Stimulated activated CD4-positive, alpha-beta T cell treated with anti-CD3 and anti-CD28 coated beads, Interleukin-4, amount 100 ng/mL, for 48 hours (primary cell): ENCODE data around the gene FBXL7.

ENCODE experiments used
- DNase-seq, 2 donors: peaks; one replicate each; pipeline ENCODE4 v3.0.0-alpha.2; 2020; ENCODE audit warnings: low read depth in 2 of 2

The FBXL7 gene

DNA sequence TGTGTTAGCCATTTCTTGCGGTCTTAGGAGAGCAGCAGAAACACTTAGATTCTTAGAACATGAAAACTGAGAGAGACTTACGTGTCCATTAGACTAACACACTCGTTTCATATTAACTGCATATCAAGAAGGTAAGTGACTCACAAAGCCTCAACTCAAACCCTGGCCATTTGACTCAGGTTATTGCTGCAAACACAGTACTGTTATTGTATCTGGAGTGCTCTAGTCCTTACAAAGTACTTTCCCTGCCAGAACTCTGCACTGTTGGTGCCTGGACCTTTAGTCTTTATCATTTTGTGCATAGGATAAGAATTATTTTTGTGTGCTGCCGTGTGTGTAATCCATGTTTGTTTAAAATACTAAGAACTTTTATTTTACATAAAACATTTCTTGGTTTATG, 155.7 kb downstream of the FBXL7 start:
- no peak for DNase-seq

DNA sequence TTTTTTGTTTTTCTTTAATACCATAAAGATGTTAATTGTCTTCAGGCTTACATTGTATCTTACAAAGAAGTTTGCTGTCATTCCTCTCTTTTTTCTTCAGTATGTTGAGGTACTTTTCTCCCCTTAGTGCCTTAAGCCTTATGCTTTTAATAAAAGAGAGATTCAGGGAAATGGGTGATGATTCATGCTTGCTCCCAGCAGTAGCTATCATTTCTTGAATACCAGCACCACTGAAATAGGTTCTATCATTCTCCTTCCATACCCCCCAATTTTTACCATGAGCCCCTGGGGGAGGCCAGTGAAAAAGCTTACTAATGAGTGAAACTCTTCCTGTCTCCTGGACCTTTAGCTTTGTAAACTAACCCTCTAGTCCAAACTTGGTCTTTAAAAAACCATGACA, 165.0 kb downstream of the FBXL7 start:
- DNase-seq = no peak

DNA sequence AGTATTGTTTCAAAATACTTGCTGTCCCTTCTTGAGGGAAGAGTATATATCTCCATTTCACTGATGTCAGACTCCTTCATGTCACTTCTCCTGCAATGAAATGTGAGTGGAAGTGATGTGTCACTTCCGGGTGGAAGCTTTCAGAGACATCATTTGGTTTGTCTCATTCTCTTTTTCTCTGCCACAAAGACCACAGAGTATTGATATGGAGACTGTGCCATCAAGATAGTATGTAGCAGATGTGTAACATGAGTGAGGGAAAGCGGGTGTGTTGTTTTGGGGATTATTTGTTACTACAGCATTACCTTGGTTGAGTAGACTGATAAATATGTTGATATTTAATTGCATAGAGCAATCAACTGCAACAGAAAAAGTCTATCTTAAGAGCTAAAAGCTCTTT, 169.8 kb downstream of the FBXL7 start:
- DNase-seq = no peak

DNA sequence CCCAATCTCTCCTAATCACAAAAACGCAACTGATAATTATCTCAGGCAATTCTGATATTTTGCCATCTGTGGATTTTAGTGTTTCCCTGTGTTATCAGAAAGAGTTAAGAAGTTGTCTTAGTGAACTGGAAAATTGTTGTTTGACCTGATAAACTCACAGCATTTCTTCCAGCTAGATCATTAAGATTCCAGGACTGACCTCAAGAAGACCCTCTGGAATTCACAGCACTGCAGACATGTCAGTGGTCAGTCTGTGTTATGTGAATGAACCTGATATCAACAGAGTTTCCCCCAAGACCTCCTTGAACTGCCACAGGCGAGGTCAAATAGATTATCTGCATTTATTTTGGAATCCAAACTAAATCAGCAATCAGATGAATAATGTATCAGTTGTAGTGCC, 174.7 kb downstream of the FBXL7 start:
- no peak for DNase-seq

DNA sequence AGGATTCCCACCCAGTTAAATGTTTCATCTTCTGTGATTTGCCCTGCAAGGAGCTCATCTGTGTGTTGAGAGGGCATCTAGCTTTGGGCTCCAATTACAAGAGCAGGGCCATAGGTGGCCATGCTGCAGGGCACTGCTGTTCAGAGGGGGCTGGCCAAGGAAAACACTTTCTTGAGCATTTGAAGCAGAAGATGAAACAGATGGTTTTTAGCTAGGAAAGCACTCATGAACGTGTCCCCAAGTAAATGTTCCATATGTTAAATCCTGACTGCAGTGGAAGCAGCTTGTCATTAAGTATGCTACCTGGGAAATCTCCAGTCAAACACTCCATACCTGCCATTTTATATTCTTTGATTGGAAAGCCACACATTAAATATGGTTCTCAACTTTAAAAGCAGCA, 176.6 kb downstream of the FBXL7 start:
- DNase-seq = no peak

DNA sequence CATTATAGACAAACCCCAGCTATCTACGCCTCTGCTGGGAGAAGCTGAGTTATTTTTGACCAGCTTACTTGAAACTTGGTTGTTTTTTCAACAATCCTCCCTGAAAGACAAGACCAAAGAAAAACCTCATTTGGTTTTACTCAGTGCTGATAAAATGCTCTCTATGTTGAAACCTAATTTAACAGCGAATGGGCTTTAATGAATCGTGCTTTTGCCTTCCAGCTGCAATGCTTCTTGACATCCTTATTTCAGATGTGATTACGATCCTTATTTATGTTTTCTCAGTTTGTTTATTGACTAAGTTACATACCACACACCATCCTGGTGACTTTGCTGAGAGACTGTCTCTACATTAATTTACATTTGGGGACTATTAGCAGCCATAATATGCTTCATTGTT, 179.2 kb downstream of the FBXL7 start:
- no peak for DNase-seq

DNA sequence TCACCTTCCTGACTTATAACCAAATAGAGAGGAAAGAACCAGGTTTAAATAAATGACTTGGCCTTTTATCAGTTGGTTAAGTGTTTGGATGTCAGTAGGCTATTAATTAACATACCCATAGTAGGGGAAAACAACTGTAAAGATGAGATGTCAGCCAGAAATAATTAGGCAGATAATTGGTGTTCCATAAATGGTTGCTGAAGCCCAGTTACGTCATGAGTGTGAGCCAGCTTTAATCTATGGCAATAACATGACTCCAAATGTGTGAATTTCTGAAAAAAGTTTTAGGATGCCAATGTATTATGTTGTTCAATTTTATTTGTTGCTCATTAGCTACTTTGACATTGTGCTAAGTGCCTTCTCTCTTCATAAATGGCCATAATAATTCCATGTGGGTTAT, 180.5 kb downstream of the FBXL7 start:
- no peak for DNase-seq

DNA sequence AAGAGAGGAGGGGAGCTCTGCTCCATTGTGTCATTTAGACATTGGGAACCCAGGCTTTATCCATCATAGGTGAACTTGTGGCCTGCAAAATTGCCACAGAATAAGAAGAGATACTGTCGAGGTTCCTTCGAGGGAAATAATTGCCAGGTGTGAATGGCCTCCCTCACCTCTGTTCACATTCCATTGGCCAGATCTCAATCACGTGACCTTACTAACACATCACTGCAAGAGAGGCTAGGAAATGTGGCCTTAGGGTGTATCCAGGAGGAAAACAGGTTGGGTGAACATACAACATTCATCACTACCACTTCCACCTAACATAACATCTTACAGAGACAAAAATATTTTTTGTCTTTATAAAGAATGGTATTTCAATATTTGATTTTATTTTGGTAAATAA, 182.1 kb downstream of the FBXL7 start:
- DNase-seq = no peak

DNA sequence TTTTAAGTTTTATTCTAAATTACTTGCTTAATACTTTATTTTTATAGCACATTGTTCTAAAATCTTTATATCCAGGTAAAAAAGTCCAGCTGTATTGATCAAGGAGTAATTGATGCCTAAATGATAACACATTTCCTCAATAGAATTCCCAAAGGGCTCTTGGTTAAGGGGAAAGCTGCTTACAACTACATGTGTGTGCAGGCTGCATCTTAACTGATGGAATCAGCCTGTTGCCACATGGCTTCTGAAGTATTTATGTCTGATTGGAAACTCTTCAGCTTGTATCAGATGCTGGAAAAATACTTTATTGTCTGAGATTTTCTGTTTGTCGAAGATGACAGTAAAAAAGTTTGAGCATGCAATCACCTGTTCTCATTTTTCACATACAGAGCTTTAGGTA, 182.6 kb downstream of the FBXL7 start:
- DNase-seq = no peak

DNA sequence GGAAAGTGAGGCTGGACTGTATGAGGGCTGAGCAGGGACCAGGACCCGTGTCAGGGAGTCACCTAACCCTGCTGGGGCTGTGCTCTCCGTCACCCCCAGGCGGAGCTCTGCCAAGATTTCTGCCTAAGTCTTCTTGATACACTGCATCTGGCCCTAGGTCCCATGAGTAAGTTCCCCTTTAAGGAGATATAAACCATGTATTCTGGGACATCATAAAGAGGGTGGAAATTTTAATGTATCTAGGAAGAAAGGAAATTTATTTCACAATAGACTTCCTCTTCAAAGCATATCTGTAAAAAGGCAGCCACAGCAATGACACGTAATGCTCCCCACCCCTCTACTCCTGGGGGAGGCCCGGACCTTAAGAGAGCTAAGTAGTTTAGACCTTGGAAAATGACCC, 183.4 kb downstream of the FBXL7 start:
- DNase-seq = no peak

DNA sequence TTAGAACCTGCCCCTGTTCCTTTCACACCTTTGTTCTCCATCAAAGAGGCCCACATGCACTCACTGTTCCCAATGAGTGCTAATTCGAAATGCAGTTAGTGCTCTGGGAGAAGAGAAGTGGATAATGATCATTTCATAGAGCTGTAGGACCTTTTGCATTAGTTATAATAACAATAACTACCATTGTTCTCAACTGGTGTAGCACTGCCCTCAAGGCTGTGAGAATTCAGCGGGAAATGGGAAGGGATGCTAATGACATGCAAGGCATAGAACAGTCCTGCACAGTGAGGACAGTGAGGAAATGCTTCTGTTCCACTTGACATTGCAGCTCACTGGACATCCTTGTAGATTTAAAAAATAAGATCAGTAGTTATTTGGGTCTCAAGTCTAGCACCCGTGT, 187.4 kb downstream of the FBXL7 start:
- DNase-seq = no peak

DNA sequence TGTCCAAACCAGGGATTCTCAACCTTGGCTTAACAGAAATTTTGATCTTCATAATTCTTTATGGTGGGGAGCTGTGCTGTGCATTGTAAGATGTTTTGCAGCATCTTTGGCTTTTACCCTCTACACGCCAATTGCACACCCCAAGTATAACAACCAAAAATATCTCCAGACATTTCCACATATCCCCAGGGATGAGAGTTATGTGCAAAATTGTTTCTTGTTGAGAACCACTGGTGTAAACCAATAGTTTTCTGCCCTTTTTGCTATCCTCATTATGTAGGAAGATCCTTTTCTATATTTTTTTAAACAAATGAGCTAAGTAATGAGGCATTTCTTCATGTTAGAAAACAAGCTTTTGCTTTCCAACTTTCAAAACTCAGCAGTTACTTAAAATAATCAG, 189.9 kb downstream of the FBXL7 start:
- no peak for DNase-seq

DNA sequence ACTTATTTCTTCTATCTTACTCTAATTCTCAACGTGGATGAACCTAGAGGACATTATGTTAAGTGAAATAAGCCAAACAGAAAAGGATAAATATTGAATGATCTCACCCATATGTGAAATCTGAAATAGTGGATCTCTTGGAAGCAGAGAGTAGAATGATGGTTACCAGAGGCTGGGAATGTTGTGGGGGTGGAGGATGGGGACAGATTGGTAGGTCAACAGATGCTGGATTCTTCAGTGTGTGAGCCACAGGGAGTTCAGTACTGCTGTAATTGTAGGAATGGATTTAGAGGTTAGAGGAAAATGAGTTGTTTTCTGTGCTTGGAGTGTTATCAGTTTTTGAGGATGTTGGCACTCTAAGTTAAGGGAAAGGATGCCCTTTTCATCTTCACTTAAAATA, 190.6 kb downstream of the FBXL7 start:
- DNase-seq = no peak

DNA sequence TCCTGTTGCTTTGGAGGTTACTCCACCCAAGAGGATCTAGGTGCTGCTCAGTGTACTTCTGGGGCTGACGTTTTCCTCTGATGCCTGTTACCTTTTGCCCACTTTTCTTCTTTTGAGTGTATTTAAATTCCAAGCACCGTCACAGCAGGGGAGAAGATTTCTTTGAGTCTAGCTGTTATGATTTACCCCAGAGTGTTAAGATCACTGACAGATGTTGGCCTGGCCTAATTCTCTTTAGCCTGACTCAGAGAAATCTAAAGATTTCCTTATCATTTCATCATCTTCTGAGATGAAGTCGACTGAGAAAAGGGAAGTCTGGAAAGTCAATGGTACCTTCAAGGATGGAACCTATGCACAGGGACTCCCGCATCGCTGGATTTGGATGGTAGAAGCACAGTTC, 191.5 kb downstream of the FBXL7 start:
- DNase-seq = no peak

DNA sequence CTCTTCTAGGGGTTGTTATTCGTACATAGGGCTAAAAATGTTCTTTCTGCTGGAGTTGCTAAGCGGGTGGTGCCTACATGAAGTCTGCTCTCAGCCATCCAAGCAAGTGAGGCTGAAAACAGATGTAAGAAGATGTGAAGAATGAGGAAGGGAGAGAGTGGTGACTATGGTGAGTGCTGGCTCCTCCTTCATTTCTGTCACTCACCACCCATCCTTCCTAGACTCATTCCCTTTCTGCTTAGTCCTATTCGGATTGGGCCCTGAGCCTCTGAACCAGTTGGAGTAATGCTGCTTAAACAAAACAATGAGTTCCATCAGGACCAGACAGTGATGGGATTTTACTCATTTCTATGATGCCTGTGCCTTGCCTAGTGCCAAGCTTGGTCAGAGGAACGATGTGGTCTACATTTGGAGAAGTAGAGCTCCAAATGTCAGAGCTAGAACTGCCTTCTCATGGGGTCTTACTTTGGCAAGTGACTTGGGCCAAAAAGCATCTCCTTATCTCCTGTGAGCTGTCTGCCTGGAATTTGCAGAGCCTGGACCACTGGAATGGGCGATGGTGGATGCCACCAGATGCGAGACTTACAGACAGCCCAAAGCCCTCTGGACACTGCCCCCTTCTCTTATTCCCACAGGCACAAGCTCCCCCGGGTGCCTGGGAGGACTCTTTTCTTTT, 192.9 kb downstream of the FBXL7 start:
- no peak for DNase-seq

DNA sequence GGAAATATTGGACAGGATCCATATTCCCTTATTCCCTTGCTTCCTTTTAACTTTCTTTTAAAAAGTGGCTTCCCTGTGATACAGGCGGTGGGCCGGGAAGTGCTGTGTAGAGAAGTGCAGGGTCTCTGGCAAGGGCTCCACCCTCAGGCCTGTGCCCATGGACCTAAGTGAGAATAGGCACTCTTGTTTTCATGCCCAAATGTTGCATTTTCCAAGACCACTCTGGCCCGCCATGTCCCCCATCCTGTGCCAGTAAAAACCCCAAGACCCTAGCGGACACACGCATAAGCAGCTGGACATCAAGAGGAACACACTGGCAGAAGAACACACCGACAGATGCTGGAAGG, 193.4 kb downstream of the FBXL7 start:
- DNase-seq = no peak

DNA sequence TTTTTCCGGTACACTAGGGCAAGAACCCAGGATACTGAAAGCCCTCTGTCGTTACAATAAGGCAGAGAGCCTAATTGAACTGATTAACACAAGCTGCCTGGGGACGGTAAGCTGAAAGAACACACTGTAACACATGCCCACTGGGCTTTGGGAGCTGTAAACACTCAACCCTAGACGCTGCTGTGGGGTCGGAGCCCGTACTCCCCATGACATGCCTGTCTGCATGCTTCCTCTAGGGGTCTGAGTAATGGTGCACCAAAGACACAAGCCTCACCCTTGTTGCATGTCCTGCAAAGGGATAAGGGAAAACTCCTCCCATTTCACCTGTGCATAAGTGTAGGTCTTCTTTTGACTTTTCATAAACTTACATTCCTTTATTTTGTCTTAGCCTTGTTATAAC, 194.0 kb downstream of the FBXL7 start:
- no peak for DNase-seq

DNA sequence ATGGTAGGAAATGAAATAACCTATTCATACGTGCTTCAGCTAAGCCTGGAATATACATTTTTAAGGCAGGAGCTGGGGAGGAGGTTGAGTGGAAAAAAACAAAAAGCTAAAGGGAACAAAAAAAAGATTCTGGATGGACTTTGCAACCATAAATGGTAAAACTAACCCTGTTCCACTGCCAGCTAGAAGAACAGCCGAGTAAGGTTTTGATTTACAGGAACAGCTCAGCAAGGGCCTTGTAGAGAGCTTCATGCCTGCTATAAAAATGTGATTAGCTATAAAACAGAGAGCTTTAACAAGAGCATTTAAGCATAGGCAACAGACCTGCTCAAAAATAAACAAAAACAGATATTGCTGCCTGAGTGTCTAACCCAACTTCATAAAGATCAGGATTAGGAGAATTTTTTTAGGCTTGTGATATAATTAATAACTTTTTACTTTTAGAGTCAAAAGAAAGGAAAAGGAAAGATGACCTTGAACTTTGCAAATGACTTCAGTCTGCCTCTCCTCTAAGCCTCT, 194.8 kb downstream of the FBXL7 start:
- DNase-seq = no peak

DNA sequence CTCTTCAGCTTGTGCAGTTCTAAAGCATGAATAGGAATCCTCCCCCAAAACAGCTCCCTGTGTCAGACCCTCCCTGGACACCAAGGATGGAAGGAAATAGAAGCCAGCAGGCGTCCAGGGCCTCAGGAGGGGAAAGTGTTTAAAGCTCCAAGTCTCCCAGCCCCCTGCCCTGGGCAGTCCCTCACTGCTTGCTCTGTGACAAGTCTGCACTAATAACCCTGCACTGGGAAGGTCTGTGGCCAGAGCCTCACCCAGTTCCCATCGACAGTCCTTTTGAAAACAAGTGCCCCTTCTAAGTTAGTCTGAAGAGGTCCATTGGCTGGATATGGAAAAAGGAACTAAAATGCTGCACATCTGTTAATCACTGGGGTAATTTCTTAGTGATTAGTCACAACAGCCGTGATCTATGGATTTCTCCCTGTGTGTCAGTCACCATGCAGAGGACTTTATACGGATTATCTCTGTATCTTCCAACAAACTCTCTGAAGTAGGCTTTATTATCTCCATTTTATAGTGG, 195.3 kb downstream of the FBXL7 start:
- no peak for DNase-seq

DNA sequence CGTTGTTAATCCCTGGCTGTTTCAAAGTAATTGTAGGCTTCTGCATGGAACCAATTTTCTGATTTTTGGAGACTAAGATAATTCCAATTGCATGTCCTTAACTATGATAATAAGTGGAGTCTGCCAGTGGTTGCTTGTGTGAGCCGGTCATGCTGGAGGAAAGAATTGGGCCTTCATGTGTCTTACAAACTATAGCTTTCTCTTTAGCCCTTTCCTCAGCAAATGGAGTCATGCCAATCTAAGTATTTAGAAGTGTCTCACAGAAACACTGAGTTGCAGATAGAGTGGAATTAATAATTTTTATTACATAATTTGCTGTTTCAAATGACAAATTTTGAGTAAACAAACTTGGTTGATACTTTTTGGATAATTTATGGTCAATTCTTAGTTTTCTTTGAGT, 200.4 kb downstream of the FBXL7 start:
- DNase-seq = no peak

DNA sequence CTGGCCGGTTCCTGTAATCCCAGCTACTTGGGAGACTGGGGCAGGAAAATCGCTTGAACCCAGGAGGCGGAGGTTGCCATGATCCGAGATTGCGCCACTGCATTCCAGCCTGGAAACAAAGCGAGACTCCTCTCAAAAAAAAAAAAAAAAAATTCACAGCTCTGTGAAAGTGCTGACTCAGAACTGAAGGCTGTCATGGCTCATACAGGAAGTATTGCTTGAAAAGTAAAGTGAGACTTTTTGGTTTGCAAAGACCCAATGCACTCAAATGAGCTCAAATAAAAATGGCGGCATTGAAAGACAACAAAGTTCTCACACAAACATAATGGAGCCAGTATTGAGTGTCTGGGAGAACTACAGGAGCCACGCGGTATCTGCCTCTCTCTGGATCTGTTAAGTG, 202.1 kb downstream of the FBXL7 start:
- no peak for DNase-seq

DNA sequence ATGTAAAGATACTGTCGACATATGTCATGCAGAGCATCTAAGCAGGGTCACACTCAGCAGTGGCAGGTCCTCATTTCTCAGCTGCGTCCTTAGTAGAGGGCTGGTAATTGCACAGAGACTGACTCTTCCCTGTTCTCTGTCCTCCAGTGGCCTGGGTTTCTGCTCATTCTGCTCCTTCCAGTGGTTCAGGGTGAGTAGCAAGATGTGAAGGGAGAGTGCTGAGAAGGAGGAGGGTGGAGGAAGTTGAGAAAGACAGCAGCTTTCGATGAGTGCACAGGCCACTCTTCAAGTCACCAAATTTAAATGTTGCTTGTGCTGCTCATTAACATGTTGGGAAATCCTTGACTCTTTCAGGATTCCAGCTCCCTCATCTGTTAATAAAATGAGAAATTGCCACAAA, 203.9 kb downstream of the FBXL7 start:
- DNase-seq = no peak

DNA sequence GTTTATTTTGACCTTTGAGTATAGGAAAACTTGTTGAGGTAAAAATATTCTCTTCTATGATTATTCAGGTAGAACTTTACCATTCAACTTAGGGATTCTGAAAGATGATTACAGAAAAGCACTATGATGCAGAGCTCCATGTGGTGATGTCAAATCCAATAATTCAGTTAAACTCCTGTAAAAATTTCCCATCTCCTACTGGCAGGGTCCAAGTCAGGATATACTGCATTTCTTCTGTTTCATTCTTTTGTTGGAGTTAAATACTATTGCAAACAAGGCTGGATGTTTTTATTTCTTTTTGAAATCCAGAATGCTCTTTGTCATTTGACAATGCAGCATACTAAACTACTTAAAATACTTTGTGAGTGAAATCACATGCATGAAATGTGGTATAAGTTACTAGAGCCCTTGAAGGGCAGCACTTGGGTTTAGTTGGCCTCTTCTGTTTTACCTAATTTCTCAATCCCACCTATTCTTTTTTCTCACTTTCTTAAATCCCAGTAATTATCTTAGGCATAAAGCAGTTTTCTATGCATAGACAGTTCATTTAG, 204.5 kb downstream of the FBXL7 start:
- DNase-seq = no peak

DNA sequence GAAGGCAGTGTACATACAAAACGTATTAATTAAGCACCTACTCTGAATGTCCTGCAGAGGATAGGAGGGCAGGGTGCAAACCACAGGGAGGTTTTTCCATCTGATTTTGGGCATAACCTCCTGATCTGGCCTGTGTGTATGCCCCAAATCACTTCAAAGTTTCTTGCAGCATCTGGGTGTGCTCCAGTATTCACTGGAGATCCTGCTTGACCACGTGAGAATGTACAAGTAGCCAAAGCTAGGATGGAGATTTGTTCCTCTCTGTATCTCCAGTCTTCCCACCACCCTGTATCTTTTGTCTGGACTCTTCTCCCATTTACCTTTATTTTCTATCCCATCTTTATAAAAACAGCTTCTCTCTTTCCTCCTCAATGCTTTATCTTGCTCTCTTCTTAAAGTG, 207.7 kb downstream of the FBXL7 start:
- no peak for DNase-seq
